Smooth muscle cell (in vitro differentiated cells): ENCODE data around the gene TRMO. TPM values are rescaled to one million over a fixed set of nuclear protein-coding genes. Genes with fewer than 3 reads are reported as not detected.

Source experiments
- DNase-seq: peaks from one replicate; lab custom pipeline; 2025; ENCODE audit not compliant: unreplicated experiment; lab: John Stamatoyannopoulos, UW
- H2AFZ ChIP-seq: fragments of 200-600 bp; sonication (generic); 2 replicates; pipeline ENCODE4 v1.6.0; 2016; ENCODE audit warnings: antibody characterized with exemption, low read depth, mild to moderate bottlenecking
- H3F3A ChIP-seq: fragments of 200-600 bp; sonication (generic); 2 replicates; pipeline ENCODE4 v1.6.0; 2017; ENCODE audit warnings: antibody characterized with exemption, low read depth
- H3K27ac ChIP-seq: fragments of 200-600 bp; sonication (generic); 2 replicates; pipeline ENCODE4 v1.5.1; 2016; ENCODE audit warnings: low read depth, mild to moderate bottlenecking
- H3K27me3 ChIP-seq: fragments of 200-600 bp; sonication (generic); 2 replicates; pipeline ENCODE4 v1.6.1; 2016; ENCODE audit warnings: low read depth, mild to moderate bottlenecking
- H3K36me3 ChIP-seq: fragments of 200-600 bp; sonication (generic); 2 replicates; pipeline ENCODE4 v1.5.1; 2016; ENCODE audit warnings: low read depth
- H3K4me1 ChIP-seq: fragments of 200-600 bp; sonication (generic); 2 replicates; pipeline ENCODE4 v1.5.1; 2016; ENCODE audit warnings: low read depth
- H3K4me2 ChIP-seq: fragments of 200-600 bp; sonication (generic); 2 replicates; pipeline ENCODE4 v1.6.0; 2016; ENCODE audit warnings: mild to moderate bottlenecking
- H3K4me3 ChIP-seq: fragments of 200-600 bp; sonication (generic); 2 replicates; pipeline ENCODE4 v1.5.1; 2016; ENCODE audit warnings: mild to moderate bottlenecking
- H3K79me2 ChIP-seq: fragments of 200-600 bp; sonication (generic); 2 replicates; pipeline ENCODE4 v1.6.0; 2016; ENCODE audit warnings: low read depth, mild to moderate bottlenecking
- H3K9ac ChIP-seq: fragments of 200-600 bp; sonication (generic); 2 replicates; pipeline ENCODE4 v1.6.0; 2016; ENCODE audit warnings: low read depth
- H3K9me3 ChIP-seq: fragments of 200-600 bp; sonication (generic); replicated peaks from 2 replicates; pipeline ENCODE4 v1.5.1; 2016; ENCODE audit warnings: low read depth
- H4K20me1 ChIP-seq: fragments of 200-600 bp; sonication (generic); 2 replicates; pipeline ENCODE4 v1.6.0; 2016; ENCODE audit warnings: low read depth
- WGBS: methylation state at CpG from one replicate; pipeline ENCODE4 v1.1.7; 2016; ENCODE audit warnings: low lambda C conversion rate; 5-methylcytosine and 5-hydroxymethylcytosine counted together
- polyA plus RNA-seq: library from polyadenylated mRNA; unstranded; fragments of >200 nt; fragmentation: Nextera tagmentation; extraction: Ambion mirVana; gene quantifications from 2 replicates; pipeline ENCODE4 v1.2.1, GENCODE V29; 2016
- total RNA-seq: library from RNA; depleted of rRNA; stranded (reverse); fragments of >200 nt; gene quantifications from 2 replicates; pipeline ENCODE4 v1.2.3, GENCODE V29; 2014
- TF ChIP-seq, protein P1 (sequence below): fragments of 200-600 bp; sonication (generic); IDR thresholded peaks from 2 replicates; pipeline ENCODE4 v1.5.1; 2017; ENCODE audit warnings: borderline replicate concordance, mild to moderate bottlenecking, antibody characterized with exemption; ENCODE audit not compliant: insufficient read depth, poor library complexity, severe bottlenecking

Gene TRMO
- total and polyA plus RNA-seq, 2 experiments from 2014 or later: 5.8 to 8.1 TPM

DNA sequence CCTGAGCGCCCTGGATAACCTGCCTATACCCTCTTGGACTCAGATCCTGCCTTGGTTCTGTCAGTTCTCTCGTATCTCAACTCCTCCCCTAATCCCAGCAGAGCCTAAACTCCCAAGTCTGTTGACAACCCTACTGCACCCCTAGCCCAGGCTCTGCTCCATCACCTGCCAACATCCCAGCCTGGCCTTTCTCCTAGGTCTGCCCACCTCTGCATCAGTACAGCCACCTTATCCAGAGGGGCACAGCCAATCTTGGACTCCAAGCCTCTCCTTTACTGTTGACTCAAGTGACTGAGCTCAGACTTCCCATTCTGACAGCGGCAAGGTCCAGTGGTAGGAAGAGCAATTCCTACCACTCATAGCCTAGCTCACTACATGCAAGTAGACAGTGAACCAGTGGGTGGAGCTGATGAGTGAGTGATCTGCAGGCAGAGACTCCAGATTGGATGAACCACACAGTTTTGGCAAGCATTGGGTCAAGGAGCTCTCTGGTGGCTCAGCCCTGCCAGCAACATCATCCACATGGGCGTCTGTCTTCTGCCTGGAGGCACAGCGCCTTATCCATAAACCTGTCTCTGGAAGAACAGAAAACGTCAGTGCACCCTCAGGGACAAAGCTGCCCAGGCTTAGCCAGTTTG, 26.5 kb downstream of the TRMO start:
- Histone ChIP-seq H3K4me2 (no peak overlapping the region), H3K4me1 (no peaks in the 10 kb centered on the region), H2AFZ (no peak overlapping the region), H3K79me2 (no peaks in the 10 kb centered on the region), H3K9ac (no peak overlapping the region), H3K27ac (no peak overlapping the region), H3F3A (no peaks in the 10 kb centered on the region), H3K27me3 (no peaks in the 10 kb centered on the region), H4K20me1 (no peaks in the 10 kb centered on the region), H3K4me3 (no peak overlapping the region), H3K36me3 (no peaks in the 10 kb centered on the region), H3K9me3 (no peaks in the 10 kb centered on the region)
- WGBS: 64% methylated on average over 6 of the region's 6 CpGs
- TF ChIP-seq, protein P1, sequence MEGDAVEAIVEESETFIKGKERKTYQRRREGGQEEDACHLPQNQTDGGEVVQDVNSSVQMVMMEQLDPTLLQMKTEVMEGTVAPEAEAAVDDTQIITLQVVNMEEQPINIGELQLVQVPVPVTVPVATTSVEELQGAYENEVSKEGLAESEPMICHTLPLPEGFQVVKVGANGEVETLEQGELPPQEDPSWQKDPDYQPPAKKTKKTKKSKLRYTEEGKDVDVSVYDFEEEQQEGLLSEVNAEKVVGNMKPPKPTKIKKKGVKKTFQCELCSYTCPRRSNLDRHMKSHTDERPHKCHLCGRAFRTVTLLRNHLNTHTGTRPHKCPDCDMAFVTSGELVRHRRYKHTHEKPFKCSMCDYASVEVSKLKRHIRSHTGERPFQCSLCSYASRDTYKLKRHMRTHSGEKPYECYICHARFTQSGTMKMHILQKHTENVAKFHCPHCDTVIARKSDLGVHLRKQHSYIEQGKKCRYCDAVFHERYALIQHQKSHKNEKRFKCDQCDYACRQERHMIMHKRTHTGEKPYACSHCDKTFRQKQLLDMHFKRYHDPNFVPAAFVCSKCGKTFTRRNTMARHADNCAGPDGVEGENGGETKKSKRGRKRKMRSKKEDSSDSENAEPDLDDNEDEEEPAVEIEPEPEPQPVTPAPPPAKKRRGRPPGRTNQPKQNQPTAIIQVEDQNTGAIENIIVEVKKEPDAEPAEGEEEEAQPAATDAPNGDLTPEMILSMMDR: no peak
- DNase-seq: no peak

DNA sequence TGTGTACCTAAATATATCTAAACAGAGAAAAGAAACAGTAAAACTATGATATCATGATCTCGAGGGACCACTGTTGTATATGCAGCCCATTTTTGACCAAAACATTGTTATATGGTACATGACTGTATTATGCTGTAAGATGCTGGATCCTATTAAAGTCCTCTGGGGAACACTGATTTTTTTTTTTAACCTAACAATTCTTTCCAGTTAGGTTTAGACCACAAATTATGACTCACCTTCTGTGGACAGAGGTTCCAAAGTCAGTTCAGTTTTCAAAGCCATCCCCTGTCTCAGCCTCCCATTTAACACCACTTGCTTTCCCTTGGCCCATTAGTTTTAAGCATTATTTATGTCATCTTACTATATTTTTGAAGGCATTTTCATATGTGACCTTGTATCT, 27.1 kb downstream of the TRMO start:
- no peaks in the 10 kb centered on the region for H4K20me1 ChIP-seq
- H3F3A ChIP-seq: no peaks in the 10 kb centered on the region
- no peaks in the 10 kb centered on the region for H3K4me1 ChIP-seq
- H3K4me3 ChIP-seq: no peak overlapping the region
- H3K9me3 ChIP-seq: no peaks in the 10 kb centered on the region
- TF ChIP-seq, protein P1: no peak
- no peak overlapping the region for H3K9ac ChIP-seq
- DNase-seq: no peak
- no peak overlapping the region for H2AFZ ChIP-seq
- H3K27ac ChIP-seq: no peak overlapping the region
- no peaks in the 10 kb centered on the region for H3K27me3 ChIP-seq
- H3K36me3 ChIP-seq: no peaks in the 10 kb centered on the region
- H3K4me2 ChIP-seq: no peak overlapping the region
- H3K79me2 ChIP-seq: no peaks in the 10 kb centered on the region
- WGBS: 88% methylated on average over 1 of the region's 1 CpG

DNA sequence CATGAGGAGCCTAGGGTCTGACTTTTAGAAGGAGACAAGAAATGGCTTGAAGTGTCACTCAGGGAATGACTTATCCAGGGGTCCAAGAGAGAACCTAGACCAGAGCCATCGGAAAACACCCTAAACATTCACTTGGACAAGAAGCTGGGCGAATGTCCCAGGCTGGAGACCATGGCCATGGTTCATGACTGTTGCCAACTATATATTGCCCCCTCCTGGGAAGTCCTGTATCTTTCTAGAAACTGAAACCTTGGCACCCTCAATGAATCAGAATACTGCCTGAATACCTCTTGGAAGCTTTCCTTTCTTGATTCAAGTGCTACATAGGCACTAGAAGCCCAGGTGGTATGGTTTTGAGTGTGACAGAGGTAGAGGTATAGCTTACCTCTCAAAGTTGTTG, 29.9 kb downstream of the TRMO start:
- Histone ChIP-seq H3K36me3 (no peaks in the 10 kb centered on the region), H3K9me3 (no peaks in the 10 kb centered on the region), H3F3A (no peaks in the 10 kb centered on the region), H3K9ac (no peak overlapping the region), H2AFZ (no peak overlapping the region), H3K27me3 (peaks cover 15% of the 10 kb centered on the region), H3K4me2 (no peak overlapping the region), H3K4me3 (no peak overlapping the region), H4K20me1 (no peaks in the 10 kb centered on the region), H3K79me2 (no peaks in the 10 kb centered on the region), H3K4me1 (no peaks in the 10 kb centered on the region), H3K27ac (no peak overlapping the region)
- 87% methylated on average over 2 of the region's 2 CpGs for WGBS
- DNase-seq: no peak
- TF ChIP-seq, protein P1: no peak

DNA sequence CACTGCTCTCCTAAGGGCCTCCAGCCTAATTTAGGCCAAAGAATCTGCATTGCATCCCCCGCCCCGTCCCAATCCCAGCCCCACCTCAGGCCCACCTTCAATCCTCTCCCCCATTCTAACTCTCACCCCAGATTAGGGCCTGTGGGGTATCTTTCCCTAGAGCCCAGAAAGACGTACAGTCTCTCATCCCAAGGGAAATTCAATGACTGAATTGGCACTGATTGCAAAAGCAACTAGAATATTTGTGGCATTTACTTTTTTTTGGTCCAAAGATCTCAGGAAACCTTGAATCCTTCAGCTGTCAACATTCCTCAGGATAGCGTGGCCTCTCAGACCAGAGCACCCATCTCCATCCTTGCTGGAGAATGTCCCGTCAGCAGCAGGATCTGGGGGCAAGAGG, 30.6 kb downstream of the TRMO start:
- WGBS: 89% methylated on average over 5 of the region's 5 CpGs
- Histone ChIP-seq H3K4me3 (no peak overlapping the region), H2AFZ (no peak overlapping the region), H3K27me3 (peaks cover 17% of the 10 kb centered on the region), H3F3A (no peaks in the 10 kb centered on the region), H3K4me2 (no peak overlapping the region), H3K4me1 (no peaks in the 10 kb centered on the region), H3K79me2 (no peaks in the 10 kb centered on the region), H3K9ac (no peak overlapping the region), H3K36me3 (no peaks in the 10 kb centered on the region), H4K20me1 (no peaks in the 10 kb centered on the region), H3K9me3 (no peaks in the 10 kb centered on the region), H3K27ac (no peak overlapping the region)
- DNase-seq: no peak
- TF ChIP-seq, protein P1: no peak
